GM18505 (cell line): ENCODE results near the gene CASR.

Experiments used
- ATAC-seq: cut with Tn5 transposase; IDR thresholded peaks from one replicate; pipeline ENCODE4 v1.9.1; 2021; ENCODE audit not compliant: unreplicated experiment
- POLR2A ChIP-seq: IDR thresholded peaks from 4 replicates; pipeline ENCODE4 v1.6.1; 2011; ENCODE audit warnings: borderline replicate concordance; ENCODE audit not compliant: insufficient read depth, insufficient read length; ENCODE audit errors: extremely low read depth

The CASR gene

GRCh38 chr3:122231465-122232157 is 48.1 kb downstream of the CASR start:
- TF ChIP-seq POLR2A, result no peak
- no peak for ATAC-seq

GRCh38 chr3:122232485-122232884 is 49.0 kb downstream of the CASR start:
- no peak for TF ChIP-seq POLR2A
- ATAC-seq, result no peak

GRCh38 chr3:122233101-122233952 is 49.9 kb downstream of the CASR start:
- peak; percentile 9 for TF ChIP-seq POLR2A

DNA sequence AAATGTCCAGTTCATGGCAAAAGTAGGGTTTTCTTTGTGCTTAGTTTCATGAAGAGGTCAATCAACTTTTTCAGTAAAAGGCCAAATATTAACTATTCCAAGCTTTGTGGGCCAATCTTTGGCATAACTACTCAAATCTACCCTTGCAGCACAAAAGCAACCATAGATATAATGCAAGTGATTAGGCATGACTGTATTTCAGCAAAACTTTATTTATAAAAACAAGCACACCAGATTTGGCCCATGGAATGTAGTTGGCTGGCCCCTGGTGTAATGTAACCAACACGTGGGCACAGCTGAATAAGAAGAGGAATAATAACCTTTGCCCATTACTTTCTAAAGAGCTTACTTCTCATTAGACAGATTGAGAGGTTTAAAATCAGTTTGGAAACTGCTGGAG is 50.6 kb downstream of the CASR start:
- no peak for ATAC-seq
- no peak for TF ChIP-seq POLR2A

More at GRCh38 chr3:122233101-122233952, 49.9 kb downstream of the CASR start:
- ATAC-seq, result peak; percentile 82

- TF ChIP-seq POLR2A, result no peak
- ATAC-seq, result no peak
Observed at GRCh38 chr3:122235147-122235546, 51.7 kb downstream of the CASR start.

DNA sequence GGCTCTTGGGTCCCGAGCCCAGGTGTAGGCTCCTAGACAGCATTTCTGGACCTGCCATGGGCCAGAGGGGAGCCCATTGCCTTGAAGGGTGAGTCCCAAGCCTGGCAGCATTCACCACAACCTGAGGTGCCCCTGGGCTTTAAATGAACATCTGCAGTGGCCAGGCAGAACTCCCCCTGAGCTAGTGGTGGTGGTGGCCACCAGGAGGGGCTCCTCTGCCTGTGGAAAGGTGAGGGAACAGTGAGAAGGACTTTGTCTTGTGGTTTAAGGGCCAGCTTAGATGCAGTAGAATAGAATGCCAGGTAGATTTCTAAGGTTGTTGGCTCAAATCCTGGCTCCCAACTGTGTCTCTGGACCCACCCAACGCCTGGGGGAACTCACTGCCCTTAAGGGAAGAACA is 55.6 kb downstream of the CASR start:
- TF ChIP-seq POLR2A, result no peak
- no peak for ATAC-seq

GRCh38 chr3:122245513-122246174 is 62.2 kb downstream of the CASR start:
- ATAC-seq, result no peak
- TF ChIP-seq POLR2A, result no peak

- no peak for TF ChIP-seq POLR2A
- ATAC-seq, result no peak
Observed at GRCh38 chr3:122246199-122246598, 62.7 kb downstream of the CASR start.

GRCh38 chr3:122247087-122247824 is 63.8 kb downstream of the CASR start:
- TF ChIP-seq POLR2A, result no peak
- no peak for ATAC-seq

DNA sequence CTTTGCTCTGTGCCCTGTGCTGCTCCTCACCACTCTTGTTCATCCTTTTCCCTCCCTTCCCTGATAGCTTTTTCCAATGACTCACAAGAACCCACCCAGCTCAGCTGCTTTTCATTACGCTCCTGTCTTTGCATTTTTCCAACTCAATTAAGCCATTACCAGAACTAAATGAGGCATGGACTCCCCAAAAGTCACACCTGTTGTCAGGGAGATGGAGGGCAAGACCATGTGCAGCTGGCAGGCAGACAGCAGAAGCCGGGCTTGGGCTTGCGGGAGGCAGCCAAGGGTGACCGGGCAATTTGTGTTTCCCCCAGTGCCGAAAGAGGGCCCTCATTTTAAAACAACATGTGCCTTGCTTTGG is 64.3 kb downstream of the CASR start:
- no peak for ATAC-seq
- no peak for TF ChIP-seq POLR2A

DNA sequence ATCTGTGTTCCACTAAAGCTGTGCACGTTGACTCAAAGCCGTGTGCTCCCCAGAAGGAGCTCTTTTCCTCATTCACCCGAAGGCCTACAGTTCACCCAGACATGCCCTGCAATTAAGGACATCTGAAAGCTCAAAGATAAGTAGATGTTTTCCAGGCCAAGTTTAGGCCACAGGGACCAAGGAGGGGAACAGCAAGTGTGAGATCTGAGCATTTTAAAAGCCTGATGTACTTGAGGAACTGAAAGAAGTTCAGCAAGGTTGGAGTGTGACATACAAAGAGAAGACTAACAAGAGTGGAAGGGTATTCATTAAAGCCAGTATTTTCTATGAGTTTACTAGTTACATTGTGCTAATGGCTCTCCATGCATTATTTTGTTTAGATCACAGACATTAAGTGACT is 68.0 kb downstream of the CASR start:
- ATAC-seq, result no peak
- TF ChIP-seq POLR2A, result no peak

GRCh38 chr3:122253581-122253980 is 70.1 kb downstream of the CASR start:
- ATAC-seq, result no peak
- TF ChIP-seq POLR2A, result no peak
